Kidney (tissue), 14 donors: ENCODE data around the gene ARHGEF7. TPM values are rescaled to one million over a fixed set of nuclear protein-coding genes. Genes with fewer than 3 reads are reported as not detected.

Experiments
- DNase-seq, 5 donors: peaks; one replicate each; pipeline ENCODE4 v3.0.0-alpha.2; 2013 to 2020
- FAIRE-seq: peaks from 2 replicates; lab custom pipeline; 2012; peaks lifted over from hg19 to GRCh38; lab: Jason Lieb, UNC
- H3K27ac ChIP-seq, 2 donors: one replicate each; pipeline ENCODE4 v1.7.0; 2013; ENCODE audit warnings: low read depth in 2 of 2, low read length in 2 of 2, inconsistent platforms in 1 of 2
- H3K27me3 ChIP-seq: one replicate; pipeline ENCODE4 v1.7.1; 2013; ENCODE audit warnings: low read length, inconsistent platforms; ENCODE audit not compliant: control insufficient read depth, insufficient read depth
- H3K36me3 ChIP-seq, 3 donors: one replicate each; pipeline versions ENCODE4 v1.7.0 to v1.7.1; 2013; ENCODE audit warnings: low read length in 3 of 3, control low read depth in 1 of 3, inconsistent platforms in 1 of 3; ENCODE audit not compliant: insufficient read depth in 3 of 3, control insufficient read depth in 2 of 3
- H3K4me1 ChIP-seq, 3 donors: one replicate each; pipeline versions ENCODE4 v1.7.0 to v1.7.1; 2013; ENCODE audit warnings: low read length in 3 of 3, inconsistent platforms in 1 of 3, low read depth in 1 of 3; ENCODE audit not compliant: control insufficient read depth in 2 of 3, insufficient read depth in 2 of 3
- H3K4me3 ChIP-seq, 3 donors: one replicate each; pipeline versions ENCODE4 v1.7.0 to v1.8.1; 2013; ENCODE audit warnings: low read length in 3 of 3, control low read depth in 1 of 3, inconsistent platforms in 1 of 3
- H3K9ac ChIP-seq, 3 donors: one replicate each; pipeline versions ENCODE4 v1.7.0 to v1.7.1; 2013; ENCODE audit warnings: low read length in 3 of 3, control low read depth in 1 of 3, inconsistent platforms in 1 of 3
- H3K9me3 ChIP-seq, 3 donors: one replicate each; pipeline versions ENCODE4 v1.7.0 to v1.7.1; 2013; ENCODE audit warnings: low read length in 3 of 3, control low read depth in 1 of 3, inconsistent platforms in 1 of 3; ENCODE audit not compliant: control insufficient read depth in 2 of 3, insufficient read depth in 1 of 3
- CTCF ChIP-seq: IDR thresholded peaks from 3 replicates; pipeline ENCODE4 v1.5.1; 2012; ENCODE audit warnings: mild to moderate bottlenecking, moderate library complexity, borderline replicate concordance; ENCODE audit not compliant: insufficient read depth; ENCODE audit errors: extremely low read depth
- intact Hi-C: fragments of 100-400 bp; cut with DNase I; formaldehyde crosslinking; loops from one replicate; pipeline ENCODE4 v1.11.1; 2022
- polyA plus RNA-seq: library from polyadenylated mRNA; stranded (reverse); fragments of 350-450 nt; fragmentation: Illumina TruSeq; extraction: RNeasy Lipid Tissue Mini Kit (QIAGEN cat#74804); gene quantifications from one replicate; pipeline ENCODE4 v1.2.3, GENCODE V29; 2014; ENCODE audit warnings: low read depth, low replicate concordance; ENCODE audit not compliant: insufficient read depth
- total RNA-seq: library from RNA; stranded (reverse); fragmentation: NEBNext Ultra II Directional; extraction: Animal tissue kit (Norgen Biotek cat#: 25700); gene quantifications from one replicate; pipeline ENCODE4 v1.2.1, GENCODE V29; 2021
- donor health status: control.
- donor health status: control.
- donor health status: control.
- donor health status: control.
- donor health status: control.
- donor health status: DM: yes; HTN: yes; CAD: no.
- donor health status: Normal renal cell carcinoma (clear cell type).

The ARHGEF7 gene
- total and polyA plus RNA-seq, 2 donors from 2014 or later: 17.9 to 56.4 TPM

DNA sequence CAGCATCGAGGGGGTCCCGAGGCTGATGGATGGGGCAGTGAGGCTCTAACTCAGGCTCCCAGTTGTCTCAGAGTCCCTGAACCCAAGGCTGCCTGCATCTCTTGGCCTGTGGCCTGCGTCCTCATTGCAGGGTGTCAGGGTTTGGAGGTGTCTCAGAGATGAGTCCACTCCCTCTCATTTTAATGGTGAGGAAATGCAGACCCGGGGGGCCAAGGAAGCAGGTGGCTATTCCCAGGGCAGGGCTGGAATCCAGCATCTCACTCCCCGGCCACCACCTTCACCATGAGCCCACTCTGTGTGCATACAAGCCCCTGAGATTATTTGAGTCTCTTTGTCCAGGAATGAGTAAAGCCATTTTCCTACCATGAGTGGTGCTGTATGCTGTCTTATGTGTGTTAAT is 226.8 kb downstream of the ARHGEF7 start:
- no peak for TF ChIP-seq CTCF
- Histone ChIP-seq H3K27me3 (no peaks in the 10 kb centered on the region), H3K27ac (no peak overlapping the region), H3K36me3 (no peaks in the 10 kb centered on the region), H3K9ac (no peak overlapping the region), H3K9me3 (no peaks in the 10 kb centered on the region), H3K4me1 (no peaks in the 10 kb centered on the region), H3K4me3 (no peak overlapping the region)
- FAIRE-seq: no peak
- no peak for DNase-seq
- intact Hi-C loops: no loop called here

DNA sequence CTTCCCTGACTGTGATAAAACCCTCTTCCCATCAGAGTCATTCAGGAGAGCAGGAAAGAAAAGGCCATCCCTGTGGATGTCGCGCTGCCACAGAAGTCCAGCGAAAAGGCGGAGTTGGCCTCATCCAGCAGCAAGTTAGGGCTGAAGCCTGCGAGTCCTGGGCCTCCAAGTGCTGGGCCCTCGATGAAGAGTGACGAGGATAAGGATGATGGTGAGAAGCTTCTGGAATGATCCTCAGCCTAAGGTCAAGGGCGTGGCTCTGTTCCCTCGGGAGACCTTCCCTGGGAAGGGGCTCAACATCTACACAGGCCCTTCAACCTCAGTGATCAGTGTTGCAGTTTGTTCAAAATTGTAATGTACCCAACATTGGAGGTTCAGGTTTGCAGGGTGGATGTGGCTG is 227.6 kb downstream of the ARHGEF7 start:
- TF ChIP-seq CTCF: no peak
- DNase-seq: peak in 1 of 5 donors; percentile 43
- H3K4me1 ChIP-seq: no peaks in the 10 kb centered on the region

GRCh38 chr13:111343186-111343805 is 228.2 kb downstream of the ARHGEF7 start:
- Histone ChIP-seq H3K36me3 (no peaks in the 10 kb centered on the region), H3K4me3 (no peak overlapping the region), H3K9me3 (no peaks in the 10 kb centered on the region), H3K27ac (no peak overlapping the region), H3K9ac (no peak overlapping the region), H3K27me3 (no peaks in the 10 kb centered on the region), H3K4me1 (no peaks in the 10 kb centered on the region)
- no peak for TF ChIP-seq CTCF
- DNase-seq (peak in 1 of 5 donors; percentile 33), FAIRE-seq (no peak)
- intact Hi-C loops: no loop called here

More for the DNA sequence above, 227.6 kb downstream of the ARHGEF7 start:
- H3K4me3 ChIP-seq: no peak overlapping the region
- no peak overlapping the region for H3K27ac ChIP-seq
- H3K36me3 ChIP-seq: no peaks in the 10 kb centered on the region
- no peaks in the 10 kb centered on the region for H3K9me3 ChIP-seq
- H3K9ac ChIP-seq: no peak overlapping the region
- intact Hi-C loops: no loop called here
- H3K27me3 ChIP-seq: no peaks in the 10 kb centered on the region
- FAIRE-seq: no peak
